HTR-8/SVneo (cell line): Measurements from ENCODE around the gene JAK1.

ENCODE experiments used
- DNase-seq: peaks from one replicate; pipeline ENCODE4 v3.0.0; 2011; ENCODE audit warnings: low spot score, mixed read lengths; ENCODE audit not compliant: insufficient read length
- FAIRE-seq: peaks from 2 replicates; lab custom pipeline; 2011; peaks lifted over from hg19 to GRCh38; lab: Jason Lieb, UNC

Gene JAK1

GRCh38 chr1:64981601-64982533 is 15.5 kb upstream of the JAK1 start:
- FAIRE-seq, result no peak

DNA sequence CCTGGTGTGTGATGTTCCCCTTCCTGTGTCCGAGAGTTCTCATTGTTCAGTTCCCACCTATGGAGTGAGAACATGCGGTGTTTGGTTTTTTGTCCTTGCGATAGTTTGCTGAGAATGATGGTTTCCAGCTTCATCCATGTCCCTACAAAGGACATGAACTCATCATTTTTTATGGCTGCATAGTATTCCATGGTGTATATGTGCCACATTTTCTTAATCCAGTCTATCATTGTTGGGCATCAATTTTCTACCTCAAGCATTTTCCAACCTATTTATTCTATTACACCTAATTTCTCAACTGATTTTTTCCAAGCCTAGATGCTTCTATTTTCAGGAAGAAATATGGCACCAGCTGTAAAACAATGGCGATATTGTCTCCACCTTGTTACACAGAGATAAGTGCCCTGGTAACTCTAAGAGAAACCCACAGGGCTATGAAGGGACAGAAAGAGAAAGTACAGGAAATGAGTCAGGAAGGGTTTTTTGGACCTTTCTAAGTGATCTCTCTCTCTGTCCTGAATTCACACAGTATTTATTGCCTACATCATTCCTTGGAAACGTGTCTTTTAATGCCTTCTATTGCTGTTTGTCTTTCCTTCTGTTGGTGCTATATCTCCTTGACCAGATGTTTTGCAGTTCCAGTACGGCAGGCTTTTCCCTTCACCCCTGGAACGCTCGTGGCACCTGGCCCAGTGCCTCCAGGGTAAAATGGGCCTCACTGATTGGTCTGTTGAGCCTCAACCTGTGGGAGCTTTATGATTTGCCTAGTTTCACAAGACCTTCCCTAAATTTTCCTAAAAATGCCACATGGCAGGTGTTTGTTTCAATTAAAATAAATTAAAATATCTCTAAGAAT is 14.6 kb upstream of the JAK1 start:
- FAIRE-seq (no peak), DNase-seq (no peak)

More at GRCh38 chr1:64981601-64982533, 15.5 kb upstream of the JAK1 start:
- DNase-seq, result no peak

DNA sequence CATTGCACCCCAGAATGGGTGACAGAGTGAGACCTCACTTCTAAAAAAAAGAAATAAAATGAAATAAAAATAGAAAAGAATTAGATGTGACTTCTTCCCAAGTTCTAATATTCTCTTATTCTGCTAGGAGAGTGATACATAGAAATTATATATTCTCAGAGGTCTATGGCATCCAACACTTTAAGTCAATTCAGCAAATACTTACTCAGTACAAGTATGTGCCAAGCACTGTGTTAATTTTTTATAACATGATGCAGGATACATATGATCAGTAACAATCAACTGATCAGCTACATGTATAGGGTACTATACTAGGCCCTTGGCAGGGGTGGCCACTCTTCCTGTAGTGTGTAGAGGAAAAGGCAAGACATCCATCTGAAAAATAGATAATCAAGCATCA is 13.0 kb upstream of the JAK1 start:
- FAIRE-seq, result no peak
- no peak for DNase-seq

DNA sequence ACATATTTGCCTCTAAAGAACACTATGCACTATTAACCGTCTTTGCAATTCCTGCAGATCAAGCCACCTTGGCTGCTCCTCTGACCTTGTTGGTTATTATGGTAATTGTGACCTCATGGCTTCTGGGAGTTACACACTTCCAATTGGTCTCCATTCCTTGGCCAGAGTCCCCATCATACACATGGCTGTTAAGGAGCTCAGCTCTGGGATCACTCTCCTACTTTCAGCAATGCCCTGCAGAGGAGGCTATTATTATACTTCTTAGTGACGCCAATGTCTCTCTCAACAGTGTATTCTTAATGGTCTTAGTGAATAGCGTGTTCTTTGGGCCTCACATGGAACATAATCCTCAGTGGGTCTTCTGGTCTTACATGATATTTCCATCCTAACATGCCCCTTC is 10.0 kb upstream of the JAK1 start:
- DNase-seq (no peak), FAIRE-seq (no peak)

DNA sequence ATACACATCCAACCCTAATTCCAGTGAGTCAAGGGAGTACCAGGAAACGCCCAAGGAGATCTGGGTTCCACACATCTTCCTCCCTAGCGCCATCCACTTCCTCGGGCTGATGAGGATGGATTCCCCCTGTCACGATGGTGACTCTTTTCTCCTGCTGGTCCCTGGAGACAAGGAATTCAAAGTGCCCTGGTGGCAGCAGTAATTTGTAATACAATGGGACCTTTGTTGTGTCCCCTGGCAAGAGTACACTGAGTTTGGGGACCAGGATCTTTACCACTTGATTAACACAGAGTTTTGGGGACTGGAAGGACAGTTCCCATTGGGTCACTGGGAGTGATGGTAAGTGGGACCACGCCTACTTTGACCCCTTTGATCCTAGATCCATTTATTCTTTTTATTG is 9.4 kb upstream of the JAK1 start:
- no peak for FAIRE-seq
- no peak for DNase-seq

DNA sequence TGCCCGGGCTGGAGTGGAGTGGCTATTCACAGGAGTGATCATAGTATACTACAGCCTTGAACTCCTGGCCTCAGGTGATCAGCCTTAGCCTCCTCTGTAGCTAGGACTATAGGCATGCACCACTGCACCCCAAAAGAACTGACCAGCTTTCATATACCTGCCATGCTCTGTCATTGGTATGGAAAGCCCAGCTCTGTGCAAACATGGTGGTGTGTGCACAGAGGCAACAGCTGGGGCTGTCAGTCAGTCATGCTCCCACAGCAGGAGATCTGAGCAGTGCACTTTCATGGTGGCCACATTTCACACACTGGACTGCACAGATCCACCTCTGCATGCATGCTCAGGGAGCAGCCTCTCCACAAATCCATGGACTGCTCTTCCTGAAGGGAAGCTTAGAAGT is 8.8 kb upstream of the JAK1 start:
- DNase-seq, result no peak
- no peak for FAIRE-seq

GRCh38 chr1:64974288-64974825 is 8.0 kb upstream of the JAK1 start:
- DNase-seq (no peak), FAIRE-seq (no peak)

DNA sequence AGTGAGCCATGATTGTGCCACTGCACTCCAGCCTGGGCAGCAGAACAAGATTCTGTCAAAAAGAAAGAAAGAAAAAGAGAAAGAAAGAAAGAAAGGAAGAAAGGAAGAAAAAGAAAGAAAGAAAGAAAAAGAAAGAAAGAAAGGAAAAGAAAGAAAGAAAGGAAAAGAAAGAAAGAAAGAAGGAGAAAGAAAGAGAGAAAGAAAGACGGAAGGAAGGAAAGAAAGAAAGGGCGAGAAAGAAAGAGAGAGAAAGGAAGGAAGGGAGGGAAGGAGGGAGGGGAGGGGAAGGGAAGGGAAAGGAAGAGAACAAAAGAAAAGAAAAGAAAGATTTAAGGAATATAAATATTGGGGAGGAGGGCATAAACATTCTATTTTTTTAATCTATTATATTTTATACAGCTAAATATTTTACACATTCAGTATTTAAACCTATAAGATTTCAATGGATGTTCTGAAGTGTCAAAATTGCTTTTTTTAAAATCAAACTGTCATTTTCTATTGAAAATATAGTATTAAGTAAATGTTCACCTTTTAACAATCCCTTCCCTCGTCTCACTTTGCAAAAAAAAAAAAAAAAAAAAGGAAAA is 6.8 kb upstream of the JAK1 start:
- FAIRE-seq (no peak), DNase-seq (no peak)

- FAIRE-seq, result no peak
- DNase-seq, result no peak
Observed at GRCh38 chr1:64969305-64970046, 3.1 kb upstream of the JAK1 start.

- no peak for DNase-seq
- FAIRE-seq, result no peak
Observed at GRCh38 chr1:64967381-64967780, 1.0 kb upstream of the JAK1 start.

DNA sequence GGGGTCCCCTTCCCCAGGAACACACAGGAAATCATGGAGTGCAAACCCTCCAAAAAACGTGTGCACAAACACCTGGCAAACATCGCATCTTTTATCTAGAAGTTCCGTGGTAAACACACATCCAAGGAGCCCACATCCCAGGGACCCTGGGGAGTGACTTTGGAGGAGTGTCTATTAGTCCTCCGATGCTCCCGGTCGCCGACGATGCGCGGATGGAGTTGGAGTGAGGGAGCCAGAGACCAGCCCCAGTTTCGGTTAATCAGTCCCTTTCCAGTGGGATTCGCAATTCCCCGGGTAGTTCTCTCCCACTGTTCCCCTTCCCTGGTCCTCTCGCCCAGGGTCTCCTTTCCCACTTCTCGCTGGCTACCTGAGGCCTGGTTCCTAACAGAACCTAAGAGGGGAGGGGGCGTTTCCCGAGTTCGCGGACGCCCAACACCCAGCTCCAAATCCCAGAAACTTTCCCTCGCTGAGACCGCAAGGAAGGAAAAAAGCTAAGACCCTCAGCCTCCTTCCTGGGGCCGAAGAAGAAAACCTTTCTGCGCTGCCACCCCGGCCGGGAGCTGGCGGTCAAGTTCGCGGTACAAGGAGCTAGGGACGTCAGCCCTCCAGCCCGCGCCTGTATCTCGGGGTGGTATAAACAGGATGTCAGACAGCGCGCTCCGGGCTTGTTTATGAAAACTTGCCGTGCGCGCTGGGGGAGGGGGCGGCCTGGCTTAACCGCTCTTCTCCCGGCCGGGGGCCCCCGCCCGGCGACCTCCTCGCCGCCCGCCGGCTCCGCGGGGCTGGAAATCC is 787 bp downstream of the JAK1 start:
- FAIRE-seq (no peak), DNase-seq (peak; percentile 26)

DNA sequence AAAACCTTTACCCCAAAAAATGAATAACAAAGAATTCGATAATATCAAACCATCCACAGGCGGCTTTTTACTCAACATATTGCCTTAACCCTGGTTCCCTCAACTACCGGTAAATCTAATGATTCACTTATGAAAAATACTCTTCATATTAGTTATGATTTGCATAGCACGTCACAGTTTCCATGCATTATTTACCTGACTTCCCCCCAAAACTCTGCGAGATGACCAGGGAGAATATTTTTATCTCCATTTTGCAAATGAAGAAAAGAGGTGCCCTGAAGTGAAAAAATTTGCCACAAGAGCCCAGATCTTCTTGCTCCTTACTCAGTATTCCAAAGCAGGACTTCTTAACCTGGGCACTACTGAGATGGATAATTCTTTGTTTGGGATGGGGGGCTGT is 2.9 kb downstream of the JAK1 start:
- FAIRE-seq (no peak), DNase-seq (no peak)

- no peak for DNase-seq
- FAIRE-seq, result no peak
Observed at GRCh38 chr1:64962441-64962840, 3.9 kb downstream of the JAK1 start.

DNA sequence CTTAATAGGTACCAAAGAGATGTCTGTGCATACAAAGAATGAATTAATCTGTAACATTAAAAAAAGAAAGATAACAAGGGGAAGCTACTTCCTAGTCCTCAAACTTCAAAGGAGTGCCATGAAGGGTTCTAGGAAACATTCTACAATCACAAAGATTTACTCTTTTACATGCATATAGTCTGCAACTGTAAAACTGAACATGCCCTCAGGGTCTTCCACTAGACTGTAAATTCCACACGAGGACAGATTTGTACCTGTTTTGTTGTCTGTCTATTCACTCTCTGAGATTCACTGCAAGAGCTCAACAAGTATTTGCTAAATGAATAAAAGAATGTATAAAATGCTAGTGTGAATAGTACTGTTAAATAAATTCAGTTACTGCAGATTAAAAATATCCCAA is 4.4 kb downstream of the JAK1 start:
- DNase-seq, result no peak
- FAIRE-seq, result no peak

GRCh38 chr1:64960731-64961130 is 5.6 kb downstream of the JAK1 start:
- no peak for FAIRE-seq

DNA sequence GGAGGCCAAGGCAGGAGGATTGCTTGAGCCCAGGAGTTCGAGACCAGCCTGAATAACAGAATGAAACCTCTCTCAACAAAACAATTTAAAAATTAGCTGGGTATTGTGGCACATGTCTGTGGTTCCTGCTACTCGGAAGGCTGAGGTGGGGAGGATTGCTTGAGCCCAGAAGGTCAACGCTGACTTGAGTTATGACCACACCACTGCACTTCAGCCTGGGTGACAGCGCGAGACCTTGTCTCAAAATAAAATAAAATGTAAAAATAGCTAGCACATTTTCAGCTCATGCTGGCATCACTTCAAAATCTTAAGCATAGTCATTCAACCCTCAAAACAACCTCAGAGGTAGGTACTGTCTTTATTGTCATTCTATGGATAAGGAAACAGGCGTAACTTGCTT is 6.4 kb downstream of the JAK1 start:
- FAIRE-seq, result no peak
- DNase-seq, result no peak

More at GRCh38 chr1:64960731-64961130, 5.6 kb downstream of the JAK1 start:
- no peak for DNase-seq

GRCh38 chr1:64956733-64957441 is 9.5 kb downstream of the JAK1 start:
- DNase-seq (no peak), FAIRE-seq (no peak)

DNA sequence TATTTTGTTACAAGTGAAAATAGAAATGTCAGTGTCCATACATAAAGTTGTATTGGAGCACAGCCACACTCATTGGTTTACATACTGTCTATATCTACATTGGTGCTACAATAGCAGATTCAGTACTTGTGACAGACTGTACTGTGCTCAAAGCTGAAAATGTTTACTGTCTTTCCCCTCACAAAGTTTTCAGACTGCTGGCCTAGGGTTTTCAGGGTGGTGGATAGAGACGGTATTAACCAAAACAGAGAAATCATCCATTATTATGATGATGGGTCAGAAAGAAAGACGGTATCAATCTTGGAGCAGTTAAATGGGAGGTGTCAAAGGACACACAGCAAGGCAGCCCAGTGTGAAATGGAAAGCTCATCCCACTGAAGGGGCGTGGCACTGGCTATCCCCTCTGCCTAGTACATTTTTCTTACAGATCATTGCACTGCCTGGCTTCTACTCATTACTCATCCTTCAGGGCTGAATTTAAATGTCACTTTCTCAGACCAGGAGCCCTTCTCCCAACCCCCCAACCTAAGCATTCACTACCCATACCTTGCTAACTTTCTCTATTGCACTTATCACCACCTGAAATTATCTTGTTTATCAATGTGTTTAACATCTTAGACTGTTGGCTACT is 10.2 kb downstream of the JAK1 start:
- DNase-seq (no peak), FAIRE-seq (no peak)
